SK-N-MC (cell line): ENCODE measurements around the gene ABCG1.

ENCODE experiments used
- EZH2 ChIP-seq: fragments of 200-600 bp; sonication (generic); IDR thresholded peaks from one replicate; pipeline ENCODE4 v1.6.1; 2017; ENCODE audit warnings: antibody characterized with exemption
- POLR2AphosphoS5 ChIP-seq: IDR thresholded peaks from 2 replicates; pipeline ENCODE4 v1.6.1; 2012; ENCODE audit warnings: mild to moderate bottlenecking, low read depth, low read length, borderline replicate concordance

- TF ChIP-seq POLR2AphosphoS5: no peak
- no peak for TF ChIP-seq EZH2
Measured at GRCh38 chr21:42304556-42305454, 85.9 kb downstream of the ABCG1 start.
